Heart left ventricle (tissue), 13 donors: ENCODE measurements around the gene NPHP4.

ENCODE experiments used
- CTCF ChIP-seq, 12 donors: fragments of 200-600 bp; sonication (generic) in 4 of 12; IDR thresholded peaks; one replicate each; pipeline versions ENCODE4 v1.5.0 to v1.8.0; 2018 to 2022; ENCODE audit warnings: antibody characterized with exemption in 12 of 12, mild to moderate bottlenecking in 5 of 12
- POLR2A ChIP-seq, 2 donors: fragments of 450-650 bp; IDR thresholded peaks; one replicate each; pipeline ENCODE4 v1.6.1; 2017; ENCODE audit warnings: antibody characterized with exemption in 2 of 2, mild to moderate bottlenecking in 2 of 2, moderate library complexity in 2 of 2
- donor health status: ischemic (EF 13 %, LVEDD 7.1; RV severe dilation, severe dysfunction).
- donor health status: DM: no; HTN: yes; CAD: no.
- donor health status: DM: no; HTN: no; CAD: no.
- donor health status: ischemic (EF 25% LVEDD 6.9; RV normal size, moderate dysfunction).
- donor health status: ischemic (EF 25% LVEDD 5.7; RV mildly dilated, moderate dysfunction).
- donor health status: ischemic (EF 35%, LVEDD 5.7; RV mildly dilated, moderate dysfunction).
- donor health status: nonischemic (EF 11% LVEDD 7.7; RV severe dilation, severe dysfunction).
- donor health status: DM: yes; HTN: yes; CAD: no.
- donor health status: PGD.
- donor health status: ischemic (EF 29% LVEDD 5.4; RV normal size, mild dysfunction).
- donor health status: nonischemic (EF 23%, LVEDD 6.1; RV moderate dilation, normal function).

- TF ChIP-seq POLR2A (IDR thresholded peaks at IDR 0.05) (no peak), CTCF (IDR thresholded peaks at IDR 0.05) (no peak)
Observed at GRCh38 chr1:5999711-6000443, 7.7 kb upstream of the NPHP4 start.
